ENCODE results near the gene HIGD2B. TPM values are rescaled to one million over a fixed set of nuclear protein-coding genes. Genes with fewer than 3 reads are reported as not detected.
"Not testable (repeated sequence)": the region's sequence is repeated elsewhere in the genome, so short reads cannot be mapped to it uniquely, and the experiment has no call there.

Gene HIGD2B
- total RNA-seq, 4 donors from 2014 or later, result not detected

DNA sequence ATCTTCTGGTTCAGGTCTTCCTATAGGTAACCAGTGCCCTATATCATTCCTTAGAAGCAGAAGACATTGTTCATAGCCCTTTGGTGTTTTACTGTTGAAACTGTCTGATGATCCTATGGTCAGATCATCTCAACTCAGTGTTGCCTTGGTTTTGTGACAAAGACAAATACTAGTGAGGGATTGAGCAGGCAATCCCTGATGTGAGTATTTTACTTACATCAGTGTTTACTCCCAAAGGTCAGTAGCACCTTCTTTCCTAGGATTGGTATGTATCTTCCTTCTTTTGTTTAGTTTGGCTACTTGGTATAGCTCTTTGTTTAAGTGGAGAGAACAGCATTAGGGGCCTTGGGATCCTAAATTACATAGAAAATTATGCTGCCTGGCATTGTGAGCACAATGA lies 41.2 kb upstream of the HIGD2B start:
- DNase-seq (ENCODE audit: low spot score), result no peak
- no peak for ATAC-seq (ENCODE audit: low FRiP score)
- TF ChIP-seq, protein P1, sequence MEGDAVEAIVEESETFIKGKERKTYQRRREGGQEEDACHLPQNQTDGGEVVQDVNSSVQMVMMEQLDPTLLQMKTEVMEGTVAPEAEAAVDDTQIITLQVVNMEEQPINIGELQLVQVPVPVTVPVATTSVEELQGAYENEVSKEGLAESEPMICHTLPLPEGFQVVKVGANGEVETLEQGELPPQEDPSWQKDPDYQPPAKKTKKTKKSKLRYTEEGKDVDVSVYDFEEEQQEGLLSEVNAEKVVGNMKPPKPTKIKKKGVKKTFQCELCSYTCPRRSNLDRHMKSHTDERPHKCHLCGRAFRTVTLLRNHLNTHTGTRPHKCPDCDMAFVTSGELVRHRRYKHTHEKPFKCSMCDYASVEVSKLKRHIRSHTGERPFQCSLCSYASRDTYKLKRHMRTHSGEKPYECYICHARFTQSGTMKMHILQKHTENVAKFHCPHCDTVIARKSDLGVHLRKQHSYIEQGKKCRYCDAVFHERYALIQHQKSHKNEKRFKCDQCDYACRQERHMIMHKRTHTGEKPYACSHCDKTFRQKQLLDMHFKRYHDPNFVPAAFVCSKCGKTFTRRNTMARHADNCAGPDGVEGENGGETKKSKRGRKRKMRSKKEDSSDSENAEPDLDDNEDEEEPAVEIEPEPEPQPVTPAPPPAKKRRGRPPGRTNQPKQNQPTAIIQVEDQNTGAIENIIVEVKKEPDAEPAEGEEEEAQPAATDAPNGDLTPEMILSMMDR (IDR thresholded peaks at IDR 0.05), result no peak

DNA sequence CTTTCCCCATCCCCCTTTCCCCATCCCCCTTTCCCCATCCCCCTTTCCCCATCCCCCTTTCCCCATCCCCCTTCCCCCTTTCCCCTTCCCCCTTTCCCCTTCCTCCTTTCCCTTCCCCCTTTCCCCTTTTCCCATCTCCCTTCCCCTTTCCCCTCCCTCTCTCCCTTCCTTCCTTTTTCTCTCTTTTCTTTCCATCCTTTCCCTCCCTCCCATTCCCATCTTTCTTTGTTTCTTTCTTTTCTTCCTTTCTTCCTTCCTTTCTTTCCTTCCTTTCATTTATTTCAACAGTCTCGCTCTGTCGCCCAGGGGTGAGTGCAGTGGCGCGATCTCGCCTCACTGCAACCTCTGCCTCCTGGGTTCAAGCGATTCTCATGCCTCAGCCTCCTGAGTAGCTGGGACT lies 39.9 kb upstream of the HIGD2B start:
- ATAC-seq (ENCODE audit: low FRiP score); DNase-seq (ENCODE audit: low spot score): not testable (repeated sequence)

DNA sequence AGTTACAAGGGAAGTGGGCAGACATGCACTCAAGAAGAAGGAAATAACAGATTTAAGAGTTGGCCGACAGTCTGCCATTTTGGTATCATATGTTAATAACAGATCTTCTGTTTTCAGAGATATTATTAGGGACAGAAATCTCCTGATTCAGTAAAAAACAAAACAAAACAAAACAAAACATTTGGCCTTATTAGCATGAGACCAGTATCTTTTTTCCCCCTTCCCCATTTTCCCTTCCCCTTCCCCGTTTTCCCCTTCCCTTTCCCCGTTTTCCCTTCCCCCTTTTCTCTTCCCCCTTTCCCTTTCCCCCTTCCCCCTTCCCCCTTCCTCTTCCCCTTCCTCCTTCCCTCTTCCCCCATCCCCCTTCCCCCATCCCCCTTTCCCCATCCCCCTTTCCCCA lies 39.5 kb upstream of the HIGD2B start:
- ATAC-seq (ENCODE audit: low FRiP score), result no peak

DNA sequence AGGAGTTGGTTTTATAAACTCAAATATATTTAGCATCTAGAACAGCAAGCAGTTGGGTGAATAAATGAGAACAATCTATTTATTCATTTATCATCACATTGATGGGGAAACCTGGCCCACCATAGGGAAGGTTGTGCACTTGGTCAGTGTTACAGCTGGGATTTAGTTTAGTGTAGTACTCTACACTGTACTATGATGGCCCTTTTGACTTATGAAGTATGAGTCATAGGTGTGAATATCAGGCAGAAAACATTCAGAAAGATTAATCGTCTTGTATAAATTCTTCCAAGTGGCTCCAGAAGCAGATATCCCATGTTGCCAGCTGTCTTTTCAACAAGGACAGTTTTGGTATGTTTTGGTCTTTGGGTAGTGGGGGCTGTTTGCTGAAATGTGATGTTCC lies 38.0 kb upstream of the HIGD2B start:
- ATAC-seq (ENCODE audit: low FRiP score) (no peak), DNase-seq (ENCODE audit: low spot score) (no peak)
- TF ChIP-seq, protein P1 (IDR thresholded peaks at IDR 0.05), result no peak

More for the DNA sequence above, 39.5 kb upstream of the HIGD2B start:
- DNase-seq (ENCODE audit: low spot score), result no peak
- TF ChIP-seq, protein P1 (IDR thresholded peaks at IDR 0.05), result no peak

DNA sequence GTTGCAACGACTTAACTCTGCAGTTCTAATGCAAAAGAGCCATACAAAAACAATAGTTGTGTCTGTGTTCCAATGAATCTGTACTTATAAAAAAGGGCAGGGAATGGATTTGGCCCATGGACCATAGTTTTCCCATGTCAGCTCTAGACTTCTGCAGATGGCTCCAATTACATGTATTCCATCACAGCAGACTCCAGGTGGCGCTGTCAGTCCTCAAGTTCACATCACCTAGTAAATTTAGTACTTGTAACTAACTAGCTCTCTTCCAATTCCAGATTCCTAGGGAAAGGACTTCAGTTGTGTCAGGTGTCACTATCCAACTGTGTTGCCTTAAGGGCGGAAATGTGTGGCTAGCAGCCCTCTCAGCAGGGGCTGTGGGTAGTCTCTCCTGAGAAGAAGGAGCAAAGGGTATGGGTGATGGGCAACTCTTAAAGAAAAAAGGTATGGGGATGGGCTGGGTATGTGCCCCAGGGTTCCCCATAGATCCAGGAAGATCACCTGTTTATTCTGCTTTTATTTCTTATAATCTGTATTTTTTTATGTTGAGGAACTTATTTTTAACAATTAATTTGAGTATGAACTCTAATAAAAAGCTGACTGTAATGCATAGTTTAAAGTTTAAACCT lies 36.2 kb upstream of the HIGD2B start:
- DNase-seq (ENCODE audit: low spot score) (peak; percentile 42), ATAC-seq (ENCODE audit: low FRiP score) (no peak)
- TF ChIP-seq, protein P1 (IDR thresholded peaks at IDR 0.05), result no peak

DNA sequence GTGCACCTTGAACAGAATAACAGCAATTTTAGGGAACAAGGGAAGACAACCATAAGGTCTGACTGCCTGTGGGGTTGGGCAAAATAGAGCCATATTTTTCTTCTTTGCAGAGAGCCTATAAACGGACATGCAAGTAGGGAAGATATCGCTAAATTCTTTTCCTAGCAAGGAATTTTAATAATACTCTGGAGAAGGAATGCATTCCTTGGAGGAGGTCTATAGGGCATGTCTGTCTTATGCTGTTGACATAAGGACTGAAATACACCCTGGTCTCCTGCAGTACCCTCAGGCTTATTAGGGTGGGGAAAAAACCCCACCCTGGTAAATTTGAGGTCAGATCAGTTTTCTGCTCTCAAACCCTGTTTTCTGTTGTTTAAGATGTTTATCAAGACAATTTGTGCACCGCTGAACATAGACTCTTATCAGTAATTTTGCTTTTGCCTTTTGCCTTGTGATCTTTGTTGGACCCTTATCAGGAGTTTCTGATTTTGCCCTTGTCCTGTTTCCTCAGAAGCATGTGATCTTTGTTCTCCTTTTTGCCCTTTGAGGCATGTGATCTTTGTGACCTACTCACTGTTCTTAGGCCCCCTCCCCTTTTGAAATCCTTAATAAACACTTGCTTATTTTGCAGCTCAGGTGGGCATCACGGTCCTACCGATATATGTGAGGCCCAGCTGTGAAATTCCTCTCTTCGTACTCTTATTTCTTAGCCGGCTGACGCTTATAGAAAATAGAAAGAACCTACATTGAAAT lies 22.7 kb upstream of the HIGD2B start:
- not testable (repeated sequence) for DNase-seq (ENCODE audit: low spot score); ATAC-seq (ENCODE audit: low FRiP score)

DNA sequence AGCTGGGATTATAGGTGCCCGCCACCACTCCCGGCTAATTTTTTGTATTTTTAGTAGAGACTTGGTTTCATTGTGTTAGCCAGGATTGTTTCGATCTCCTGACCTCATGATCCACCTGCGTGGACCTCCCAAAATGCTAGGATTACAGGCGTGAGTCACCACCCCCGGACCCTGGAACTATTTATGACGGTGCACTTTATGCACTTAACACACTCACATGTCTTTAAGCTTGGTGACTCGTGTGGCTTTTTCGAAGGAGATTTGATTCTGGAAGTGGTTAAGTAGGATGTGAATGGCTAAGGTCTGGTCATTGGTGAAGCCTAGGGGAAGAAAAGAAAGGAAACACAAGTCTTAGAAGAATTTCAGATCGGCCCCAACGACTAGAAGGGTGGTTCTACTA lies 20.3 kb upstream of the HIGD2B start:
- no peak for ATAC-seq (ENCODE audit: low FRiP score)
- TF ChIP-seq, protein P1 (IDR thresholded peaks at IDR 0.05), result no peak
- no peak for DNase-seq (ENCODE audit: low spot score)

DNA sequence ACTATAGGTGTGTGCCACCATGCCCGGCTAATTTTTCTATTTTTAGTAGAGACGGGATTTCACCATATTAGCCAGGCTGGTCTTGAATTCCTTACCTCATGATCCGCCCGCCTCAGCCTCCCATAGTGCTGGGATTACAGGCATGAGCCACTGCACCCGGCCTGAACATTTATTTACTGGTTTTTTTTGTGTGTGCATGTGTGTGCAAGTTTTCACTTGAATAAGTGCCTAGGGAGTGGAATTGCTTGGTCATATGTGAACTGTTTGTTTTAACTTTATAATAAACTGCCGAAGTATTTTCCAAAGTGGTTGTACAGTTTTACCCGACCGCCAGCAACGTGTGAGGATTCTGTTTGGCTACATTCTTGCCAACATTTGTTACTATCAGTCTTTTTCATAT lies 14.1 kb upstream of the HIGD2B start:
- TF ChIP-seq, protein P1 (IDR thresholded peaks at IDR 0.05), result no peak
- no peak for DNase-seq (ENCODE audit: low spot score)
- ATAC-seq (ENCODE audit: low FRiP score), result no peak
